Left ventricle myocardium inferior (tissue), 1 donor: ENCODE results near the gene EPHA6. TPM values are rescaled to one million over a fixed set of nuclear protein-coding genes. Genes with fewer than 3 reads are reported as not detected.

Experiments
- DNase-seq: peaks from one replicate; pipeline ENCODE4 v3.0.0-alpha.2; 2020
- H3K27ac ChIP-seq: fragments of 200-600 bp; replicated peaks from 2 replicates; pipeline ENCODE4 v1.8.0; 2021
- H3K27me3 ChIP-seq: fragments of 200-600 bp; 2 replicates; pipeline ENCODE4 v1.8.0; 2021; ENCODE audit warnings: low read depth
- H3K36me3 ChIP-seq: fragments of 200-600 bp; 2 replicates; pipeline ENCODE4 v1.8.0; 2021
- H3K4me1 ChIP-seq: fragments of 200-600 bp; 2 replicates; pipeline ENCODE4 v1.8.0; 2021
- H3K4me3 ChIP-seq: fragments of 200-600 bp; 2 replicates; pipeline ENCODE4 v1.8.0; 2021; ENCODE audit warnings: mild to moderate bottlenecking, moderate library complexity
- H3K9me3 ChIP-seq: fragments of 200-600 bp; replicated peaks from 2 replicates; pipeline ENCODE4 v1.8.0; 2021
- CTCF ChIP-seq: fragments of 200-600 bp; IDR thresholded peaks from 2 replicates; pipeline ENCODE4 v1.8.0; 2021; ENCODE audit warnings: antibody characterized with exemption, mild to moderate bottlenecking, borderline replicate concordance
- intact Hi-C: fragments of 100-400 bp; cut with micrococcal nuclease; formaldehyde crosslinking; loops from one replicate; pipeline ENCODE4 v1.11.0; 2022
- total RNA-seq: library from RNA; stranded (reverse); fragmentation: NEBNext Ultra II Directional; extraction: Animal tissue kit (Norgen Biotek cat#: 25700); gene quantifications from one replicate; pipeline ENCODE4 v1.2.1, GENCODE V29; 2021
- donor health status: DM: no; HTN: yes; CAD: no; lungs with severe emphysema.

Gene EPHA6
- total RNA-seq, 1 donor from 2014 or later = 0.19 TPM

GRCh38 chr3:97200387-97200786 is 386.0 kb downstream of the EPHA6 start:
- no peak overlapping the region for H3K4me3 ChIP-seq
- no peak for TF ChIP-seq CTCF
- no peaks in the 10 kb centered on the region for H3K9me3 ChIP-seq
- no peak overlapping the region for H3K27ac ChIP-seq
- intact Hi-C loops = no loop called here
- H3K27me3 ChIP-seq = no peaks in the 10 kb centered on the region
- DNase-seq = no peak
- no peaks in the 10 kb centered on the region for H3K36me3 ChIP-seq
- no peaks in the 10 kb centered on the region for H3K4me1 ChIP-seq

GRCh38 chr3:97201814-97202213 is 387.4 kb downstream of the EPHA6 start:
- Histone ChIP-seq H3K9me3 (no peaks in the 10 kb centered on the region), H3K27ac (no peak overlapping the region), H3K4me1 (no peaks in the 10 kb centered on the region), H3K36me3 (no peaks in the 10 kb centered on the region), H3K4me3 (no peak overlapping the region), H3K27me3 (no peaks in the 10 kb centered on the region)
- intact Hi-C loops = no loop called here
- no peak for DNase-seq
- TF ChIP-seq CTCF = no peak

- Histone ChIP-seq H3K27me3 (no peaks in the 10 kb centered on the region), H3K27ac (no peak overlapping the region), H3K4me3 (no peak overlapping the region), H3K4me1 (no peaks in the 10 kb centered on the region), H3K36me3 (no peaks in the 10 kb centered on the region), H3K9me3 (peaks cover 12% of the 10 kb centered on the region)
- TF ChIP-seq CTCF = no peak
- no peak for DNase-seq
- intact Hi-C loops = no loop called here
Observed at GRCh38 chr3:97228966-97229365, 414.6 kb downstream of the EPHA6 start.

DNA sequence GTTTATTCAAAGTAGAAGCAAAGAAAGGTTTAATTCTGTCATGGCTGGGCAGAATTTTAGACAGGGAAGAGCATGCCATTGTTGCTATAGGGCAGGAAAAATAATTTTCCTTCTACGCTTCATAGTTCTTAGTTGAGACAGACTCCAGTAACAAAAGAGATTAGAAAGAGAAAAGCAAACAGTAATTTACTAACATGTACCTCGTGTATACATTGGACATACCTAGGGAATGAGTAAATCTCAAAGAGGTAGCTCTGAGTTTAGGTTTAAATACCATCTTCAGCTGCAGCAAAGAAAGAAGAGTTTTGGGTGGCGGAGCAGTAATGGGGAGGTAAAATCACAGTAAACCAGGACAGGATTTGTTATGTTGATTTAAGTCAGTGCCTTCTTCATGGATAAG is 416.1 kb downstream of the EPHA6 start:
- intact Hi-C loops = no loop called here
- no peak overlapping the region for H3K27ac ChIP-seq
- no peak for TF ChIP-seq CTCF
- H3K36me3 ChIP-seq = no peaks in the 10 kb centered on the region
- H3K9me3 ChIP-seq = peaks cover 12% of the 10 kb centered on the region
- H3K4me1 ChIP-seq = no peaks in the 10 kb centered on the region
- H3K4me3 ChIP-seq = no peak overlapping the region
- no peaks in the 10 kb centered on the region for H3K27me3 ChIP-seq
- DNase-seq = no peak

DNA sequence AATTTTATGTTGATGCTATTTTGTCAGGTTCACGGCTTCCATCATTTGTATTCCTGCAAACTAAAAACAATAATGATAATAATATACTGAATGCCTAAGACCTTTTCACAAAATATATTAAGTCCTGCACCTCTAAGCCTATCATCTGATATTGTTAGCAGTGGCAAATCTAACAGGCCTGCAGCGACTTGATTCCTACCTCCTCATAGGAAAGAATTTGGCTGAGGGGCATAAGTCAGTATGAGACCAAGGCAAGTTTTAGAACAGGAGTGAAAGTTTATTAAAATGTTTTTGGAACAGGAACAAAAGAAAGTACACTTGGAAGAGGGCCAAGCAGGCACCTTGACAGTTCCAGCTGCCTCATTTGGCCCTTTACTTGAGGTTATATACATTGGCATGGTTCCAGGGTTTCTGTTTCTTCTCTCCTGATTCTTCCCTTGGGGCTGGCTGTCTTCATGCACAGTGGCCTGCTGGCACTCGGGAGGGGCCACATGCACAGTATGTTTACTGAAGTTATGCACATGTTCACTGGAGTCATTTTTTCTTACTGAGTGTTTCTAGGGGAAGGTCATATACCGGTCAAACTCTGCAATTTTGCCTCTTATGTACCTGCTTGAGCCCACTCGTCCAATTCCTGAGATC is 418.1 kb downstream of the EPHA6 start:
- H3K4me3 ChIP-seq = no peak overlapping the region

More for the DNA sequence above, 418.1 kb downstream of the EPHA6 start:
- Histone ChIP-seq H3K9me3 (peaks cover 12% of the 10 kb centered on the region), H3K36me3 (no peaks in the 10 kb centered on the region), H3K27me3 (no peaks in the 10 kb centered on the region), H3K27ac (no peak overlapping the region), H3K4me1 (no peaks in the 10 kb centered on the region)
- intact Hi-C loops = no loop called here
- DNase-seq = no peak
- TF ChIP-seq CTCF = no peak
